DOHH2 (cell line): ENCODE measurements around the gene UBE2E1.
A peak's percentile ranks its signal among the peaks of the same experiment; 100 is the strongest.

Experiments used
- H3F3A ChIP-seq: fragments of 200-600 bp; sonication (generic), shearing (Covaris generic); 2 replicates; pipeline ENCODE4 v1.6.0; 2016; ENCODE audit warnings: antibody characterized with exemption, mild to moderate bottlenecking; ENCODE audit not compliant: control insufficient read depth, insufficient read depth
- H3K27ac ChIP-seq: fragments of 200-600 bp; sonication (generic); 2 replicates; pipeline ENCODE4 v1.5.1; 2014; ENCODE audit warnings: low read depth, mild to moderate bottlenecking, low read length, moderate library complexity
- H3K27me3 ChIP-seq: fragments of 200-600 bp; sonication (generic); 2 replicates; pipeline ENCODE4 v1.6.1; 2014; ENCODE audit warnings: mild to moderate bottlenecking, low read length, mixed read lengths; ENCODE audit not compliant: control insufficient read depth
- H3K36me3 ChIP-seq: fragments of 200-600 bp; sonication (generic); 2 replicates; pipeline ENCODE4 v1.6.1; 2014; ENCODE audit warnings: mild to moderate bottlenecking, low read length, moderate library complexity, mixed read lengths; ENCODE audit not compliant: control insufficient read depth
- H3K4me1 ChIP-seq: fragments of 200-600 bp; sonication (generic); 2 replicates; pipeline ENCODE4 v1.6.1; 2014; ENCODE audit warnings: mild to moderate bottlenecking, low read length, mixed read lengths; ENCODE audit not compliant: control insufficient read depth
- H3K4me2 ChIP-seq: fragments of 200-600 bp; sonication (generic); 2 replicates; pipeline ENCODE4 v1.6.0; 2014; ENCODE audit warnings: mild to moderate bottlenecking, low read length, moderate library complexity
- H3K4me3 ChIP-seq: fragments of 200-600 bp; sonication (generic); 2 replicates; pipeline ENCODE4 v1.5.1; 2014; ENCODE audit warnings: mild to moderate bottlenecking, low read length, mixed read lengths
- H3K79me2 ChIP-seq: fragments of 200-600 bp; sonication (generic); 2 replicates; pipeline ENCODE4 v1.6.1; 2014; ENCODE audit warnings: mild to moderate bottlenecking, low read length, mixed read lengths; ENCODE audit not compliant: control insufficient read depth
- H3K9me2 ChIP-seq: fragments of 200-600 bp; sonication (generic); replicated peaks from 2 replicates; pipeline ENCODE4 v1.6.1; 2014; ENCODE audit warnings: mild to moderate bottlenecking, low read length, mixed read lengths; ENCODE audit not compliant: control insufficient read depth
- H3K9me3 ChIP-seq: fragments of 200-600 bp; sonication (generic); 2 replicates; pipeline ENCODE4 v1.6.1; 2014; ENCODE audit warnings: antibody characterized with exemption, low read length, mixed read lengths; ENCODE audit not compliant: control insufficient read depth, insufficient read depth
- H4K20me1 ChIP-seq: fragments of 200-600 bp; sonication (generic); 2 replicates; pipeline ENCODE4 v1.6.0; 2014; ENCODE audit warnings: low read depth, mild to moderate bottlenecking, antibody characterized with exemption, low read length, moderate library complexity; ENCODE audit not compliant: control insufficient read depth, insufficient read depth
- CTCF ChIP-seq: fragments of 200-600 bp; sonication (generic); IDR thresholded peaks from one replicate; pipeline ENCODE4 v1.5.1; 2014; ENCODE audit warnings: antibody characterized with exemption, mild to moderate bottlenecking, low read depth, low read length; ENCODE audit not compliant: poor library complexity, severe bottlenecking
- EZH2phosphoT487 ChIP-seq: fragments of 200-600 bp; sonication (generic); IDR thresholded peaks from 2 replicates; pipeline ENCODE4 v1.6.1; 2017; ENCODE audit warnings: borderline replicate concordance, mild to moderate bottlenecking, antibody characterized with exemption, low read length, moderate library complexity, mixed read lengths

Gene UBE2E1

GRCh38 chr3:23865595-23866396, 60.0 kb downstream of the UBE2E1 start:
- Histone ChIP-seq H3K27me3 (no peaks in the 10 kb centered on the region), H4K20me1 (peaks cover 5% of the 10 kb centered on the region; the same call in 1 of the 2 replicates), H3K9me3 (no peaks in the 10 kb centered on the region), H3K36me3 (no peaks in the 10 kb centered on the region), H3K4me2 (no peak overlapping the region), H3K4me1 (peaks cover 13% of the 10 kb centered on the region), H3K79me2 (peaks cover 21% of the 10 kb centered on the region), H3K4me3 (no peak overlapping the region), H3F3A (no peaks in the 10 kb centered on the region), H3K27ac (no peak overlapping the region), H3K9me2 (no peaks in the 10 kb centered on the region)
- TF ChIP-seq CTCF (no peak), EZH2phosphoT487 (no peak)

GRCh38 chr3:23867400-23867799, 61.6 kb downstream of the UBE2E1 start:
- Histone ChIP-seq H3K79me2 (peaks cover 17% of the 10 kb centered on the region), H3K27me3 (no peaks in the 10 kb centered on the region), H3K9me2 (no peaks in the 10 kb centered on the region), H3K4me1 (peaks cover 13% of the 10 kb centered on the region), H3K4me3 (no peak overlapping the region), H3K36me3 (no peaks in the 10 kb centered on the region), H3K27ac (no peak overlapping the region), H4K20me1 (0 out of 2 replicates have a peak, but pooled peaks cover 5% of the 10 kb centered on the region), H3F3A (no peaks in the 10 kb centered on the region), H3K9me3 (no peaks in the 10 kb centered on the region), H3K4me2 (no peak overlapping the region)
- TF ChIP-seq CTCF (peak; percentile 60), EZH2phosphoT487 (no peak)

- no peaks in the 10 kb centered on the region for H3K9me2 ChIP-seq
- no peaks in the 10 kb centered on the region for H3K36me3 ChIP-seq
- H3K79me2 ChIP-seq = peaks cover 17% of the 10 kb centered on the region
- H3K27ac ChIP-seq = no peak overlapping the region
- H3K4me1 ChIP-seq = peaks cover 13% of the 10 kb centered on the region
- no peaks in the 10 kb centered on the region for H3F3A ChIP-seq
- no peak overlapping the region for H3K4me2 ChIP-seq
- H3K9me3 ChIP-seq = no peaks in the 10 kb centered on the region
- H3K27me3 ChIP-seq = no peaks in the 10 kb centered on the region
- no peak overlapping the region for H3K4me3 ChIP-seq
- no peak for TF ChIP-seq EZH2phosphoT487
- TF ChIP-seq CTCF = no peak
- H4K20me1 ChIP-seq = 0 out of 2 replicates have a peak, but pooled peaks cover 5% of the 10 kb centered on the region
Observed at GRCh38 chr3:23867838-23868237, 62.1 kb downstream of the UBE2E1 start.
